M059J (cell line): Measurements from ENCODE around the gene ITGB2. TPM values are rescaled to one million over a fixed set of nuclear protein-coding genes. Genes with fewer than 3 reads are reported as not detected.

Experiments
- DNase-seq: peaks from one replicate; pipeline ENCODE4 v3.0.0-alpha.2; 2012; ENCODE audit warnings: low read depth
- total RNA-seq: library from RNA; depleted of rRNA; stranded (reverse); fragments of >200 nt; shearing (Covaris generic); gene quantifications from 2 replicates; pipeline ENCODE4 v1.2.3, GENCODE V29; 2014

ITGB2 gene
- total RNA-seq, 1 experiment from 2014 or later = 0.10 TPM

DNA sequence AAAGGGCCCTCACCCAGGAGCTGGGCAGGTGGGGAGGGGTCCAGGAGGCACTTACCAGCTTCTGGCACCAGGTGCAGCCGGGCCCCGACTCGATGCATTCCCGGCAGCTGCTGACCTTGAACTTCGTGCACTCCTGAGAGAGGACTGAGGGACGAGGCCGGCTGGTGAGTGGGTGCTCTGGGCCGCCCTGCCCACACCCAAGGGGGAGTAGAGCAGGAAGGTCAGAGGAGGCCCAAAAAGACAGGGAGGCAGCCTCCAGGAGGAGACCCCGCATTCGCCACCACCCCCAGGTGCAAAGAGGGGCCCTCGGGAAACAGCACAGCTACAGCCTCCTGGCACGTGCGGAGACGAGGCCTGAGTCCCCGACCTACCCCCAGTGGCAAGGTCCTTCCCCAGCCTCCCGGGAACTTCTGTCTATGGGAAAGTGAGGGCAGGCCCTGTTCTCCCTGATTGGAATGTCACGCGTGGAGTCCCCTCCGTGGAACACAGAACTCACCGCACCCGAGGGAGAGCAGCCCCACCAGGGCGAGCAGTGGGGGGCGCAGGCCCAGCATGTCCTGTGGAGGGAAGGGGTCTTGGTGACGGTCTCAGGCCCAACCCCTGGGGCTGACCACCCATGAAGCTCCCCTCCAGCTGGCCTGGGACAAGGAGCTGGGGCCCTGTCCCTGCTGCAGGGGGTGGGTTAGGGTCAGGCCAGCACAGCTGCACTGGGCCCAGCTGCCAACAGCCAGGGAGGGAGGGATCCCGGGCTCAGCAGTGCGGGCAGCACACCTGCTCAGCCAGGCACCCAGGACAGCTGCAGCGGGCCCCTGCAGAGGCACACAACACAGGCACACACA lies 10.3 kb downstream of the ITGB2 start:
- no peak for DNase-seq

DNA sequence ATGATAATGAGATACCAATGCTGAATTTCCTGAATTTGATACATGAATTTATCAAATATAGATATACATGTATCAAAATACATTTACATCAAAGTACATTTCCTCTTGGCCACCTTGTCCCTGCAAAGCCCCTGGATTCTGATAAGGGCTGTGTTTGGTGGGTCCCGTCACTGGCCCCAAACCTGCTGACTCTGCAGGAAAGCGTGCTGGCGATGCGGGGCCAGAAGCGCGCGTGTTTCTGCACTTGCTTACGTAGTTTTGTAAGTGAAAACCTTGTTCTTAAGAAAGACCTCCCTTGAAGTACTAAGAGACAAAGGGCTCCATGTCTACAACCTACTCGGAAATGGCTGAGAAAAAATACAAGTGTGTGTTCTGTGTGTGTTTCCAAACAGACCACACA lies 11.0 kb downstream of the ITGB2 start:
- no peak for DNase-seq

DNA sequence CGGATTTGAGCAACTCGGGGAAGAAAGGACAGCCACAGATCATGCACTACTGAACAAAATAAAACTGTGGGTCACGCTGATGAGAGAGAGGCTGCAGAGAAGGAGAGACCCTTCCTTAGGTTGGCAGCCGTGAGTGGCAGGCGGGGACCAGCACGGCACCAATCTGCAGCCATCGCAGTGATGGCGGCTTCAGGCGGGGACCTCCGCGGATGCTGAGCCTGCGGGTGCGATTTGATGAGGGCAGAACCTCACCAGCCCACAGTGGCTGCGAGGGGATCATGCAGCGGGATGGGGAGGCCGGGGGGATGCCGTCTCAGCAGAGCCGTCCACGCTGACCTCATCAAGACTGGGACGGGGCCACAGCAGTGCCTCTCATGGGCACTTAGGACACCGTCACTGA lies 11.8 kb downstream of the ITGB2 start:
- no peak for DNase-seq

DNA sequence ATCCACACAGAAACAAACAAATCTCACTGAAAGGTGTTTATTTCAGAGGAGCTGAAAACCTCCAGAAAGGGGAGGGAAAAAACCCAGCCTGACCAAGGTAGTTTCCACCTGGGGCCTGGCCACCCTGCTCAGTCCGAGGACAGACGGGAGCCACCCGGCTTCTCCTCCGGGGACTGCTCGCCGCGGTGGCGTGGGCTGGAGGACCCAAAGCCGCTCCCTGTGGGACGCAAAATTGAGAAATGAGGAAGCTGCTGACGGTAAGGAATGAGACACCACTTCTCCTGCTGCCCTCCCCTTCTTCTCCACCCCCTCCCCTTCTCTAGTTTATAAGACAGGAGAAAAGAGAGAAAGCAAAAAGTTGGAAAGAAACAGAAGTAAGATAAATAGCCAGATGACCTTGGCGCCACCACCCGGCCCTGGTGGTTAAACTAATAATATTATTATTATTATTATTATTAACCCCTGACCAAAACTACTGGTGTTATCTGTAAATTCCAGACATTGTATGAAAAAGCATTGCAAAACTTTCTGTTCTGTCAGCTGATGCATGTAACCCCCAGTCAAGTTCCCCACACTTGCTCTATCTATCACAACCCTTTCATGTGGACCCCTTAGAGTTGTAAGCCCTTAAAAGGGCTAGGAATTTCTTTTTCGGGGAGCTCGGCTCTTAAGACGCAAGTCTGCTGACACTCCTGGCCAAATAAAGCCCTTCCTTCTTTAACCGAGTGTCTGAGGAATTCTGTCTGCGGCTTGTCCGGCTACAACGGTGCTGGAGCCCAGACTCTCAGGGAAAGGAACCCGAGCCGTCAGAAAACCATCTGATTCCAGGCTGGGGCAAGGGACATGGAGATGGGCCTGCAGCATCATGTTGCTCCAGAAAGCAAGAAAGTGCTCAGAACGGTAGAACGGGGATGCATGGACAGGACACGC lies 12.5 kb downstream of the ITGB2 start:
- DNase-seq = no peak

DNA sequence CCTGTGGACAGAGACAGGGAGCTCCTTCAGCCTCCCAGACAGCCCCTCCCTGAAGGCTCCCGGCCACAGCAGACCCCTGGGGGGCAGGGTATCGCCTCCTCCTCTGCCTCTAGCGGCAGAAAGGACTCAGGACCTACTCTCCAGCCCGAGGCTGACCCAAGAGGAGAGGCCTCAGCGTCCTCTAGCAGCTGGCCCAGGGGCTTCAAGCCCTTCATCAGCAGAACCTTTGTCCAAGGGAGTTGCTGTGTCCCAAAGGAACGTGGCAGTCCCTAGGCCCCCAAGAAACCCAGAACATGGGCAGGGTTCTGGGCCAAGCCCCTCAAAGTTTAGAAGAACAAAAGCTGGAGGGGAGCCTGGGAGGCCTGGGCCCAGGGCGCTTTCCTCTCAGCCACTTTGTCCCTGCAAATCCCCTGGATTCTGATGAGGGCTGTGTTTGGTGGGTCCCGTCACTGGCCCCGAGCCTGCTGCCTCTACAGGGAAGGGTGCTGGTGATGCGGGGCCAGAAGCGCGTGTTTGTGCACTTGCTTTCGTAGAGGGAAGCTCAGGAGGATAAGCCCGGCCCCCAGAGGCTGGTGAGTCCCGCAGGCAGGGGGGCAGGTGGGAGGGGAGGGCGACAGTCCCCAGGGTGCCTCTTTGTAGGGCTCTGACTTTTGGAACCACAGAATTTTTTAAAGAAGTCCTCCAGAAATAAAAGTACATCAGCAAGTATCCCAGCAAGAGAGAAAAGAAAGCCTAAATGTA lies 13.3 kb downstream of the ITGB2 start:
- no peak for DNase-seq

DNA sequence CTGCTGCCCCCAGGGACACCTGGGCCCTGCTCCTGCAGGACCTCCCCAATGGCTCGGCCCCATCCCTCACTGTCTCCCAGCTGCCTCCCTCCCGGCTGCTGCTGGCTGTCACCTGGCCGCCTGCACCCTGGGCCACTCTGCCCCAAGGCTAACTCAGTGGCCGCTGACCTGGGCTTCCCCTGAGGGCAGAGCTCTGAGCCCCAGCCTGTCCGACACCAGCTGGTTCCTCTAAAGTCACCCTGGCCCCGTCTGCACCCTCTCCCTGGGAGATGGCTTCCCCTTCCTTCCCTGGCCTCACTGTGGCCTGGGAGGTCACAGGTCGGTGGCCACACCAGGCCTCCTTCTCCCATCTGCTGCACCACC lies 15.0 kb downstream of the ITGB2 start:
- DNase-seq = no peak

DNA sequence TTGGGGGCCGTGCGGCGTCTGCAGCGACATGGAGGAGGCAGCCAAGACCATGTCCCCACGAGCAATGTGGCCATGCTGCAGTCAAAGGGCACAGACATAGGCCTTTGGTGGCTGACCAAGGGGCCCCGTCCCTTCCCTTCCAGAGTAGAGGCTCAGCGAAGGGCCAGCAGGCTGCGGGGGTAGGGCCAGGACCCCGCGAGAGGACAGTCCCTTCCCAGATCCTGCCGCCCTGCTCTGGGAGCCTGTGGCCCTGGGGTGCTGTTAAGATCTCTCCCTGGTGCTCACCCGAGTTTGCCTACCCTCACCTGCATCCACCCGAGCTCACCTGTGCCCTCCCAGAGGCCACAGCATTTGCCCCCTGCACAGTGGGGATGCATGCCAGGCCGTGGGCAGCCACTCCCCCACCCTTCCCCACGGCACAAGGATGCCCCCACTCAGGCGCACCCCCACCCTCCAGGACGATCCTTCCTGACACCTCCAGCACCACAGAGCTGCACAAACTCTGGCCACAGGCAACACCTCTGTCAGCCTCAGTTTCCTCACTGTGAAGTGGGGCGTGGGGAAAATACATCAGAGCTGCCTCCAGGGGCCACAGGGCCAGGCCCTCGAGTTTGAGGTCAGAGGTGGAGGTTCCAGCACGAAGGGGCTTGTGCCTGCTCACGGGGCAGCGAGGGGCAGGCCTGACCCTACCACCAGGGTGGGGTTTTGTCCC lies 15.5 kb downstream of the ITGB2 start:
- no peak for DNase-seq

DNA sequence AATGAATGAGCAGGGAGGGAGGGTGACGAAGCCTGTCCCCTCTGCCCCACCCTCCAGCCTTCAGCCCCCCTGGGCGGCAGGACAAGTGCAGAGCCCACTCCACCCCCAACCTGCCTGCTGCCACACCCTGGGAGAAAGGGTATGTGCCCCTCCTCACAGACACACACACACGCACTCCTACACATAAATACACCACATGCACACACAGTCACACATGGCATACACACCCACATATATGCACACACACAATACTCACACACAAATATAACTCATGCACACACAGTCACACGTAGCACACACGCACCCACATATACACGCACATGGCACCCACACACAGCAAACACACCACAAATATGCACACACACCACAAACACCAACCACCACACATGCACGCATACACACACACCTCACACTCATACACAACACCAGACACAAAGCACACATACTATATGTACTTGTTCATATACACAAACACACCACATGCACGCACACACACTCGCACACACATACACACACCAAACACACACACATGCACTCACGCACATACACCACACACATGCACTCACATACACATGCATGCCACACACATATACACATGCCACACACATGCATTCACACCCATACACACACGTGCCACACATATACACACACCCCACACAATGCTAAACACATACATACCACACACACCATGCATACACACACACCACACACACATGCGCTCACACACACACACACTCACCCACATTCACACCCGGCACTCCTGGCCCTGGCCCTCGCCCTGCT lies 16.4 kb downstream of the ITGB2 start:
- no peak for DNase-seq

DNA sequence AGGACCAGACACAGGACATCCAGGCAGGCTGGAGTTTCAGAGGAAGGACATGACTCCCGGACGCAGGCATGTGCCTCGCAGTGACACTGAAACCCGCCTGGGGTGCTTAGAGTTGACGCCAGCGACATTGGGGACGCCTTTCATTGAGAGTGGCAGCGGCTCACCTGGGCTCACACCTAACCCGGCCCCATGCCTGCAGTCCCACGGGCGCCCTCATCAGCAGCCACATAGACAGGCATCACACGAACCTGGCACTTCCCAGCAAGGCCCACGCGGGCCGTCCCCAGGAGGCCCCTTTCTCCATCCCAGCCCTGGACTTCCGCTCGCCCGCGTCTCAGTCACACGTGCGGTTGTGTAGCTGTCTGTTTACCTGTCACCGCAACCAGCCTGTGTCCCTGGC lies 17.0 kb downstream of the ITGB2 start:
- DNase-seq = no peak

DNA sequence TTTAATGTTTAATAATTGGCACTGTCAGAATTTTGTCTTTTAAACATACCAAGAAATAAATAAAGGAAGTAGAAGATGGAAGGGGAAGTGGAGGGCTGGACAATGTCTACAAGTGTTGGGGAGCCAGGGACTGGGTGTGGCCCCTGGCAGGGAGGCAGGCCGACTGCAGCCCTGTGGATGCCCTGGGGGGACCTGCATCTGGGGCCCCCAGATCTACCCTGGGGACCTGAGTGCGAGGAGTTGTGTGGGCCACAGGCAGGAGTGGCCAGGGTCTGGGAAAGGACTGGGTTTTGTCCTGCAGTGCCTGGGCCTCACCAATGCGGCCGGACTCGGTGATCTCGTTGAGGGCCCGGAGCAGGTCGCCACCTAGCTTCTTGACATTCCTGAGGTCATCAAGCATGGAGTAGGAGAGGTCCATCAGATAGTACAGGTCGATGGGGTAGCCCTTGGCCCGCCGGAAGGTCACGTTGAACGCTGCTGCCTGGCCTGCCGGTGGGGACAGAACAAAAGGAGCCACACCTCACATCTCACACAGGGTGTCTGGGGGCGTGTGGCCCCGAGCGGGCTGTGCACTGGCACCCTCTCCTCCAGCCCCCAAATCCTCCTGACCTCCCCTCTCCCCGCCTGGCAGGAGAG lies 17.5 kb downstream of the ITGB2 start:
- no peak for DNase-seq

DNA sequence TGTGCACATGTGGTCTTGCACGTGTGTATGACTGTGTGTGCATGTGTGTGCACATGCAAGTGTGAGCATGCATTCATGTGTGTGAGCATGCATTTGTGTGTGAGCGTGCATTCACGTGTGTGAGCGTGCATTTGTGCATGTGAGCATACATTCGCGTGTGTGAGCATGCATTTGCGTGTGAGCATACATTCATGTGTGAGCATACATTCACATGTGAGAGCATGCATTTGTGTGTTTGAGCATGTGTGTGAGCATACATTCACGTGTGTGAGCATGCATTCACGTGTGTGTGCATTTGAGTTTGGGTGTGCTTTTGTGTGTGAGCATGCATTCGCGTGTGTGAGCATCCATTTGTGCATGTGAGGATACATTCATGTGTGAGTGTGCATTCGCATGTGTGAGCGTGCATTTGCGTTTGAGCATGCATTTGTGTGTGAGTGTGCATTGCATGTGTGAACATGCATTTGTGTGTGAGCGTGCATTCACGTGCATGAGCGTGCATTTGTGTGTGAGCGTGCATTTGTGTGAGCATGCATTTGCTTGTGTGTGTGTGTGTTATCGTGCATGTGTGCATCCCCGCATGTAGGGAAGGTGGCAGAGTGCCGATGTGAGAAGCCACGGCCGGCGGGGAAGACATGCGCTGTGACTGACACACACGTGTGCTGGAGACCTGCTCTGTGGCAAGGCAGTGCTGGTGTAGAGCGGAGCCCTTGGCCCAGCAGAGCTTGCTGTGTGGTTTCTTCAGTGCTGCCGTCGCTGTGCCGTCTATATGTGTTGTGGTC lies 18.2 kb downstream of the ITGB2 start:
- DNase-seq = no peak

DNA sequence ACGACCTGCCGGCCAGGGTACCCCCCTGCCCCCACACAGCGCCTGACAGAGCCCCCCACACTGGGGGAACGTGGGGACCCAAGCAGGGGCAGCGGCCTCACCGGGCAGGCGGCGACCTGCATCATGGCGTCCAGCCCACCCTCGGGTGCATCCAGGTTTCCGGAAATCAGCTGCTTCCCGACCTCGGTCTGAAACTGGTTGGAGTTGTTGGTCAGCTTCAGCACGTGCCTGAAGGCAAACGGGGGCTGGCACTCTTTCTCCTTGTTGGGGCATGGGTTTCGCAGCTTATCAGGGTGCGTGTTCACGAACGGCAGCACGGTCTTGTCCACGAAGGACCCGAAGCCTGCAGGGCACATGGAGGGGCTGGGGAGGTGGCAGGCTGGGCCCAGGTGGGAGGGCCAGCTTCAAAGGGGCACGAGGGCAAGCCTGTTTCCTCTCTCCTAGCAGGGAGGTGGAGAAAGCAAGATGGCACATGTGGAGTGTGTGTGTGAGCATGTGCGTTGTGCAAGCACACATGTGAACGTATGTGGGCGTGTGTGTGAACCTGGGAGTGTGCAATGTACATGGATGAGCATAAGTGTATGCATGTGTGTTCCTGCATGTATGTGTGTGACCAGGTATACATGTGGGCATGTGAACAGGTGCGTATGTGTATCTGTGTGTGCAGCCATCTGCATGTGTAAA lies 19.2 kb downstream of the ITGB2 start:
- DNase-seq = no peak

DNA sequence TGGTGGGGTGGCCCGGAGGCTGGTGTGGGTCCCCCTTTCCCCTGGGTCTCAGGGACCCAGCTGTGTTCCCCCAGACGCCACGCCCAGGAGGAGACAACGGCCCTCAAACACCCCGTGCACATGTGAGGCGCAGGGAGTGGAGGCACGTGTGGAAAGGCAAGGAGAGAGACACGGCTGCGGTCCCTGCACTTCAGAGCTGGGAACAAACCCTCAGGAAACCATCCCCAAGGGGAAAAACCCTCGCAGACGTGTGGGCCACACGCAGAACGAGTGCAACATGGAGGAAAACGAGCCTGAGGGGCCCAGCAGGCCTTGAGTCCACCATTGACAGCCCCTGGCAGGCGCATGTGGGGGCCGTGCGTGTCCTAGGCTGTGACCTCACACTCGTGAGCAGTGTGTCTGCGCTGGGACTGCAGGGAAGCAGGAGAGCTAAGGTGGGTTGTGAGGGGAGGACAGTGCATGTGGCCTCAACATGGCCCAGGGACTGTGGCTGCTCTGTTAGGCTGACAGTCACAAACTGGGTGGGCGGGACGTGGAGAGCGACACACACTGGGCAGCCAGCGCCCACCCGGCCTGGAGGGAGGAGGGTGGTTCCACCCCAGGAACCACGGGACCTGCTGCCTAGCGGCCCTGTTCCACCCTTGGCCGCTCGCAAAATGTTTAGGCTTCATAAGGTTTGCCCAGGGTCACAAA lies 20.0 kb downstream of the ITGB2 start:
- DNase-seq = no peak

DNA sequence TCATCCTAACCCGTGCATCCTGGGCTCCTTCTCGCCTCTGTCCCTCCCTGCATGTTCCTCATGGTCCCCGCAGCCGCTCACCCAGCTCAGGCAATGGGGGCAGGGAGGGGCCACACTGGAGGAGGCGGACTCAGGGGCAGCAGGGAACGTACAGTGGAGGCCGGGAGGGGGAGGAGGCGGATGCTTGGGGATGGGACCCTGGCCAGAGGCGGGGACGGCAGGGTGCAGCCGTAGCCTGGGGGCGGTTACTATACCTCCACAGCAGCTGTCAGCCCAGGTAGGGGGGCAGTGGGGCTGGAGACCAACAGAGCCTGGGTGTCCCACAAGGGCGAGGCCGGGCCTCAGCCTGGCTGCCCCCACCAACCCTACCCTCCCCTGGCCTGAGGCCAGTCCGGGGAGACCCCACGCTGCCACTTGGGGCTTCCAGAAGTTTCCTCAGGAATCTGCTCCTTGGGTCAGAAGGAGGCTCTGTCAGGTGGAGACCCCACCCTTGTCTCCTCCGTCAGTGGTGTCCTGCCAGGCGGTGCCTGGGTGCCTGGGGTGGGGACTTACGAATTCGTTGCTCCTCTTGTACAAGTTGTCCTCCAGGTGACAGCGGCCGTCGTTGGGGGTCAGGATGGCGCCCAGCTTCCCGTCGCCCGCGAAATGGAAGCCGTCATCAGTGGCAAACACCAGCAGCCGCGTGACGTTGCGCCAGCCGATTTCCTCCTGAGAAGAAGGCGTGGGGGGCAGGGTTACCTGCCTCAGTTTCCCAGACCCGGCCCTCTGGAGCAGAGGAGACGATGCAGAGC lies 20.7 kb downstream of the ITGB2 start:
- DNase-seq = no peak

DNA sequence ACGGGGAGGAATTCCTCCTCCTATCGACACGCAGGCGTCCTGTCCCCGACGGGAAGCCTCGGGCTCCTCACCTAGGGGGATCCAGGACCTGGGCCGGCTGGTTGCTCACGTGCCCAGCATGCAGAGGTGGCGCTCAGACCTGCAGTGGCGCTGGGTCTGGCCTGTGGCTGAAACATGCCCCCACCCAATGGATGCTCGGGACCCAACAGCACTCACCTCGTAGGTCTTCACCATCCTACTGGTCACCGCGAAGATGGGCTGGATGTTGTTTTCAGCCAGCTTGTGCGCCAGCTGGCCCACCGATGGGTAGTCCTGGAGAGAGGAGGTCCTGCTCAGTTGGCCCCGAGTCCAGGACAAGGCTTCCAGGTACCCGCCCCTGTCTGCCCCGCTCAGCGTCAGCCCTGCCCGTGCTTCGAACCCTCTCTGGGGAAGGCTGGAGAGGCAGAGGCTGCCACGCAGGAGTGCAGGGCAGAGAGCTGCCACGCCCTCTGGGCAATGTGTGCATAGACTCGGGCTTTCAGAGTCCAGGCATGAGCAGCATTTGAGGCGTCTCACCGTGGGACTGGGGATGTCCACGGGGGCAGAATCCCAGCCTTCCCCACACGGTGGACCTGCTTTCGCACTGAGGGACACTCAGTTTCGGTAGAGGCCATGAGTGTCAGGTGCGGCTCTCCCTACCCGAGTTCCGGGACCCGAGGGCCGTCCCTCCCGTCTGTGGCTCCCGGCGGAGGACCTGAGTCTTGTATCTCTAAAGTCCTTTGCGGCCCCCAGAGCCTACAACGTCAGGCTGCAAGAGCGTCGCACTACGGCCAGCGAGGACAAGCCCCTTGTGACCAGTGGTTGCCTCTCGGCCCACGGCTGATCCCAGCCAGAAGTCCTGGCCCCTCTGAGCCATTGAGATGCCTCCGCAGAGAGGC lies 21.6 kb downstream of the ITGB2 start:
- no peak for DNase-seq

DNA sequence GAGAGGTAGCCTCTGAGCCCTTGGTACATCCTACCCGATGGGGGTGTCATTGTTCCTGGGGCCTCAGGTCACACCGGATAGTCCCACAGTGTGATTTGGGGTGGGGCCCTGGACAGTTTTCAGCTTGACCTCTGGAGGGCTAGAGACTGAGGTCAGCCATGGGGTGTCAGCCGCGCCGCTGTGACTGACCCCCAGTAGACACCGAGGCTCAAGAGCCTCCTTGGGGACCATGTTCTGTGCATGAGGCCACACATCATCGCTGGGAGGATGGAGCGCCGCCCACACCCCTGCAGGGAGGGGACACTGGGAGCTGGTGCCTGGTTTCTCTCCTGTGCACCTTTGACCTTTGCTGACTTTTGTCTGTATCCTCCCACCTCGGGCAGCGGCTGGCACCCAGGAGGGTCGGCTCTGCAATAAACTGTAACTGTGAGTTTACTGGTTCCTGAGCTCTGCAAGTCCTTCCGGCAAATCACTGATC lies 22.6 kb downstream of the ITGB2 start:
- no peak for DNase-seq
